MM.1S (cell line): Measurements from ENCODE around the gene HOXB7.

ENCODE experiments used
- DNase-seq: peaks from one replicate; pipeline ENCODE4 v3.0.0-alpha.2; 2015
- H2AFZ ChIP-seq: fragments of 300-600 bp; sonication (generic); 2 replicates; pipeline ENCODE4 v1.6.0; 2016; ENCODE audit warnings: antibody characterized with exemption, low read length
- H3F3A ChIP-seq: fragments of 300-600 bp; sonication (generic); 2 replicates; pipeline ENCODE4 v1.6.1; 2016; ENCODE audit warnings: mild to moderate bottlenecking, antibody characterized with exemption, low read length, moderate library complexity, mixed read lengths; ENCODE audit not compliant: insufficient read depth
- H3K27ac ChIP-seq: fragments of 300-600 bp; sonication (generic); 2 replicates; pipeline ENCODE4 v1.5.1; 2016; ENCODE audit warnings: mild to moderate bottlenecking, low read length
- H3K27me3 ChIP-seq: fragments of 300-600 bp; sonication (generic); replicated peaks from 2 replicates; pipeline ENCODE4 v1.6.0; 2016; ENCODE audit warnings: low read length; ENCODE audit not compliant: insufficient read depth
- H3K36me3 ChIP-seq: fragments of 300-600 bp; sonication (generic); replicated peaks from 2 replicates; pipeline ENCODE4 v1.6.1; 2016; ENCODE audit warnings: mild to moderate bottlenecking, low read length, mixed read lengths; ENCODE audit not compliant: insufficient read depth
- H3K4me1 ChIP-seq: fragments of 300-600 bp; sonication (generic); 2 replicates; pipeline ENCODE4 v1.6.1; 2016; ENCODE audit warnings: low read length, mixed read lengths
- H3K4me2 ChIP-seq: fragments of 300-600 bp; sonication (generic); 2 replicates; pipeline ENCODE4 v1.6.0; 2016; ENCODE audit warnings: low read depth, low read length
- H3K4me3 ChIP-seq: fragments of 300-600 bp; sonication (generic); 2 replicates; pipeline ENCODE4 v1.5.1; 2016; ENCODE audit warnings: low read length, mixed read lengths
- H3K79me2 ChIP-seq: fragments of 300-600 bp; sonication (generic); 2 replicates; pipeline ENCODE4 v1.6.1; 2016; ENCODE audit warnings: mixed run types, low read length, mixed read lengths
- H3K9ac ChIP-seq: fragments of 300-600 bp; sonication (generic); 2 replicates; pipeline ENCODE4 v1.6.1; 2016; ENCODE audit warnings: low read length, mixed read lengths
- H3K9me2 ChIP-seq: fragments of 300-600 bp; sonication (generic); replicated peaks from 2 replicates; pipeline ENCODE4 v1.6.1; 2016; ENCODE audit warnings: mild to moderate bottlenecking, low read length, mixed read lengths; ENCODE audit not compliant: insufficient read depth
- H3K9me3 ChIP-seq: fragments of 300-600 bp; sonication (generic); replicated peaks from 2 replicates; pipeline ENCODE4 v1.6.1; 2016; ENCODE audit warnings: mild to moderate bottlenecking, low read length, mixed read lengths; ENCODE audit not compliant: insufficient read depth
- H4K20me1 ChIP-seq: fragments of 300-600 bp; sonication (generic); 2 replicates; pipeline ENCODE4 v1.6.1; 2016; ENCODE audit warnings: mild to moderate bottlenecking, low read length, moderate library complexity, mixed read lengths; ENCODE audit not compliant: insufficient read depth
- CTCF ChIP-seq: fragments of 300-600 bp; sonication (generic); IDR thresholded peaks from 2 replicates; pipeline ENCODE4 v1.5.1; 2016; ENCODE audit warnings: antibody characterized with exemption, low read length, mixed read lengths
- EZH2 ChIP-seq: fragments of 300-600 bp; sonication (generic); optimal IDR thresholded peaks from 2 replicates; pipeline ENCODE3; 2017; ENCODE audit warnings: low read depth, mild to moderate bottlenecking, antibody characterized with exemption, low read length, mixed read lengths
- EZH2phosphoT487 ChIP-seq: fragments of 300-600 bp; sonication (generic); IDR thresholded peaks from 2 replicates; pipeline ENCODE4 v1.6.1; 2018; ENCODE audit warnings: antibody characterized with exemption, low read length

The HOXB7 gene

GRCh38 chr17:48647963-48648245 is 37.1 kb upstream of the HOXB7 start:
- peak overlapping the region; percentile 65 for H3K9ac ChIP-seq
- H3K27ac ChIP-seq: peak overlapping the region; percentile 28; the same call in 1 of the 2 replicates
- H3K79me2 ChIP-seq: no peaks in the 10 kb centered on the region
- H3K9me2 ChIP-seq: no peaks in the 10 kb centered on the region
- H3K4me2 ChIP-seq: peak overlapping the region; percentile 78
- H3K9me3 ChIP-seq: no peaks in the 10 kb centered on the region
- peak overlapping the region; percentile 54 for H3K4me3 ChIP-seq
- H4K20me1 ChIP-seq: no peaks in the 10 kb centered on the region
- TF ChIP-seq EZH2: no peak
- TF ChIP-seq EZH2phosphoT487: no peak
- TF ChIP-seq CTCF: no peak
- H3K27me3 ChIP-seq: peaks cover 4% of the 10 kb centered on the region; the same call in 1 of the 2 replicates
- 0 out of 2 replicates have a peak, but pooled peaks cover 3% of the 10 kb centered on the region for H3F3A ChIP-seq
- DNase-seq: no peak
- H3K4me1 ChIP-seq: peaks cover 7% of the 10 kb centered on the region; the same call in 1 of the 2 replicates
- no peaks in the 10 kb centered on the region for H3K36me3 ChIP-seq
- H2AFZ ChIP-seq: peak overlapping the region; percentile 85

- Histone ChIP-seq H3K4me3 (peak overlapping the region; percentile 54), H3K4me1 (peaks cover 5% of the 10 kb centered on the region; the same call in 1 of the 2 replicates), H3K9me3 (no peaks in the 10 kb centered on the region), H3K9ac (peak overlapping the region; percentile 65), H3F3A (0 out of 2 replicates have a peak, but pooled peaks cover 3% of the 10 kb centered on the region), H3K4me2 (peak overlapping the region; percentile 78), H3K27ac (peak overlapping the region; percentile 28; the same call in 1 of the 2 replicates), H3K79me2 (no peaks in the 10 kb centered on the region), H4K20me1 (no peaks in the 10 kb centered on the region), H2AFZ (peak overlapping the region; percentile 85), H3K9me2 (no peaks in the 10 kb centered on the region), H3K36me3 (no peaks in the 10 kb centered on the region), H3K27me3 (peaks cover 6% of the 10 kb centered on the region; the same call in 1 of the 2 replicates)
- TF ChIP-seq CTCF: 0 out of 2 replicates have a peak, but pooled peaks have one; percentile 4
- no peak for TF ChIP-seq EZH2
- peak; percentile 70 for DNase-seq
These were observed 36.5 kb upstream of the HOXB7 start for GRCh38 chr17:48647103-48647962.

- H4K20me1 ChIP-seq: no peaks in the 10 kb centered on the region
- H3K27me3 ChIP-seq: peaks cover 14% of the 10 kb centered on the region
- peak overlapping the region; percentile 85 for H2AFZ ChIP-seq
- H3F3A ChIP-seq: 0 out of 2 replicates have a peak, but pooled peaks cover 3% of the 10 kb centered on the region
- H3K9ac ChIP-seq: peak overlapping the region; percentile 65; the same call in 1 of the 2 replicates
- no peaks in the 10 kb centered on the region for H3K79me2 ChIP-seq
- no peak overlapping the region for H3K27ac ChIP-seq
- no peak for DNase-seq
- peak overlapping the region; percentile 44; the same call in 1 of the 2 replicates for H3K4me3 ChIP-seq
- H3K4me1 ChIP-seq: no peaks in the 10 kb centered on the region
- H3K36me3 ChIP-seq: no peaks in the 10 kb centered on the region
- H3K9me2 ChIP-seq: no peaks in the 10 kb centered on the region
- H3K9me3 ChIP-seq: no peaks in the 10 kb centered on the region
- H3K4me2 ChIP-seq: peak overlapping the region; percentile 78; the same call in 1 of the 2 replicates
- TF ChIP-seq EZH2phosphoT487 (no peak), EZH2 (no peak), CTCF (no peak)
These were observed 35.6 kb upstream of the HOXB7 start for GRCh38 chr17:48646183-48647102.
